GM23338 (cell line): ENCODE results near the gene MTA3. TPM values are rescaled to one million over a fixed set of nuclear protein-coding genes. Genes with fewer than 3 reads are reported as not detected.
A peak's percentile ranks its signal among the peaks of the same experiment; 100 is the strongest.

Experiments used
- ATAC-seq: fragments of 200-7000 bp; cut with Tn5 transposase; 3 replicates; pipeline ENCODE4 v1.9.1; 2020
- DNase-seq: peaks from one replicate; pipeline ENCODE4 v3.0.0-alpha.2; 2015; ENCODE audit warnings: low spot score
- H2AFZ ChIP-seq: fragments of 200-600 bp; sonication (generic); 2 replicates; pipeline ENCODE4 v1.8.0; 2016; ENCODE audit warnings: antibody characterized with exemption, mild to moderate bottlenecking, moderate library complexity
- H3F3A ChIP-seq: fragments of 200-600 bp; sonication (generic); replicated peaks from 2 replicates; pipeline ENCODE4 v1.8.0; 2017; ENCODE audit warnings: antibody characterized with exemption, mixed run types, low read depth
- H3K27ac ChIP-seq: fragments of 200-600 bp; sonication (generic); 2 replicates; pipeline ENCODE4 v1.6.1; 2016; ENCODE audit warnings: low read depth
- H3K27me3 ChIP-seq: fragments of 200-600 bp; sonication (generic); 2 replicates; pipeline ENCODE4 v1.8.0; 2016; ENCODE audit warnings: mild to moderate bottlenecking, mixed run types, moderate library complexity; ENCODE audit not compliant: insufficient read depth
- H3K36me3 ChIP-seq: fragments of 200-600 bp; sonication (generic); 2 replicates; pipeline ENCODE4 v1.8.0; 2016; ENCODE audit warnings: mild to moderate bottlenecking; ENCODE audit not compliant: insufficient read depth
- H3K4me1 ChIP-seq: fragments of 200-600 bp; sonication (generic); 2 replicates; pipeline ENCODE4 v1.8.0; 2016; ENCODE audit warnings: mild to moderate bottlenecking, moderate library complexity; ENCODE audit not compliant: insufficient read depth
- H3K4me2 ChIP-seq: fragments of 200-600 bp; sonication (generic); 2 replicates; pipeline ENCODE4 v1.7.1; 2017; ENCODE audit warnings: mixed run types
- H3K4me3 ChIP-seq: fragments of 200-600 bp; sonication (generic); 2 replicates; pipeline ENCODE4 v1.6.1; 2016; ENCODE audit warnings: mixed run types
- H3K79me2 ChIP-seq: fragments of 200-600 bp; sonication (generic); replicated peaks from 2 replicates; pipeline ENCODE4 v1.8.0; 2017; ENCODE audit warnings: mild to moderate bottlenecking; ENCODE audit not compliant: insufficient read depth
- H3K9me2 ChIP-seq: fragments of 200-600 bp; sonication (generic); 2 replicates; pipeline ENCODE4 v1.8.0; 2017; ENCODE audit not compliant: insufficient read depth
- H4K20me1 ChIP-seq: fragments of 200-600 bp; sonication (generic); replicated peaks from 2 replicates; pipeline ENCODE4 v1.8.0; 2017; ENCODE audit warnings: mild to moderate bottlenecking; ENCODE audit not compliant: insufficient read depth
- H3K27ac Mint-ChIP-seq: 2 replicates; pipeline ENCODE4 v1.8.0; 2020; ENCODE audit warnings: inconsistent platforms, mild to moderate bottlenecking, moderate library complexity, mixed read lengths
- H3K27me3 Mint-ChIP-seq: 3 replicates; pipeline ENCODE4 v1.8.0; 2022; ENCODE audit warnings: low read depth, mild to moderate bottlenecking, moderate library complexity, mixed read lengths, inconsistent platforms; ENCODE audit not compliant: insufficient read depth, poor library complexity
- H3K36me3 Mint-ChIP-seq: 3 replicates; pipeline ENCODE4 v1.8.0; 2021; ENCODE audit warnings: low read depth, mild to moderate bottlenecking, inconsistent platforms, moderate library complexity, mixed read lengths
- H3K4me1 Mint-ChIP-seq: 3 replicates; pipeline ENCODE4 v1.8.0; 2020; ENCODE audit warnings: mild to moderate bottlenecking, inconsistent platforms, mixed read lengths
- H3K4me3 Mint-ChIP-seq: 3 replicates; pipeline ENCODE4 v1.8.0; 2021; ENCODE audit warnings: moderate library complexity, mild to moderate bottlenecking, inconsistent platforms, mixed read lengths
- H3K9me3 Mint-ChIP-seq: 3 replicates; pipeline ENCODE4 v1.8.0; 2020; ENCODE audit warnings: moderate library complexity, mild to moderate bottlenecking, inconsistent platforms, mixed read lengths
- CREB1 ChIP-seq: fragments of 250-450 bp; sonication (Bioruptor Pico); IDR thresholded peaks from 2 replicates; pipeline ENCODE4 v1.5.0; 2020; ENCODE audit warnings: low read depth, mild to moderate bottlenecking, moderate library complexity
- EZH2 ChIP-seq: fragments of 200-600 bp; sonication (generic); IDR thresholded peaks from one replicate; pipeline ENCODE4 v1.8.0; 2017; ENCODE audit warnings: antibody characterized with exemption, mild to moderate bottlenecking, low read depth; ENCODE audit not compliant: unreplicated experiment
- EZH2phosphoT487 ChIP-seq: fragments of 200-600 bp; sonication (generic); IDR thresholded peaks from one replicate; pipeline ENCODE4 v1.8.1; 2018; ENCODE audit warnings: antibody characterized with exemption; ENCODE audit not compliant: unreplicated experiment
- JUNB ChIP-seq: IDR thresholded peaks from one replicate; pipeline ENCODE4 v1.6.1; 2016; ENCODE audit warnings: antibody characterized with exemption; ENCODE audit not compliant: unreplicated experiment
- NANOG ChIP-seq: IDR thresholded peaks from 2 replicates; pipeline ENCODE4 v1.6.1; 2016; ENCODE audit warnings: antibody characterized with exemption, borderline replicate concordance
- POLR2AphosphoS5 ChIP-seq: IDR thresholded peaks from 2 replicates; pipeline ENCODE4 v1.6.1; 2016; ENCODE audit warnings: antibody characterized with exemption, low read depth
- STAT1 ChIP-seq: IDR thresholded peaks from one replicate; pipeline ENCODE4 v1.6.1; 2016; ENCODE audit warnings: antibody characterized with exemption; ENCODE audit not compliant: unreplicated experiment
- ZNF114 ChIP-seq: fragments of 250-450 bp; sonication (Bioruptor Pico); IDR thresholded peaks from 2 replicates; pipeline ENCODE4 v1.5.0; 2020; ENCODE audit warnings: mild to moderate bottlenecking, moderate library complexity
- ZNF331 ChIP-seq: fragments of 250-450 bp; sonication (Bioruptor Pico); IDR thresholded peaks from 2 replicates; pipeline ENCODE4 v1.5.0; 2020; ENCODE audit warnings: low read depth, mild to moderate bottlenecking, moderate library complexity
- polyA plus RNA-seq: library from polyadenylated mRNA; unstranded; fragments of >200 nt; fragmentation: Nextera tagmentation; extraction: Ambion mirVana; gene quantifications from 2 replicates; pipeline ENCODE4 v1.2.1, GENCODE V29; 2016
- total RNA-seq: library from RNA; depleted of rRNA; stranded (reverse); fragments of >200 nt; shearing (Covaris generic); gene quantifications from 2 replicates; pipeline ENCODE4 v1.2.3, GENCODE V29; 2014
- TF ChIP-seq, protein P1 (sequence below): fragments of 250-450 bp; sonication (Bioruptor Pico); IDR thresholded peaks from 2 replicates; pipeline ENCODE4 v1.5.0; 2020; ENCODE audit warnings: mild to moderate bottlenecking, moderate library complexity
- TF ChIP-seq, protein P2 (sequence below), 2 experiments: fragments of 200-600 bp in 1 of 2; sonication (generic) in 1 of 2; conservative IDR thresholded peaks; 2 replicates each; pipeline versions ENCODE4 v1.5.1 to v1.6.1; 2016 to 2017; ENCODE audit warnings: antibody characterized with exemption in 2 of 2, low read depth in 2 of 2, mild to moderate bottlenecking in 2 of 2, moderate library complexity in 1 of 2
- TF ChIP-seq, protein P3 (sequence below): IDR thresholded peaks from one replicate; pipeline ENCODE4 v1.6.1; 2018; ENCODE audit warnings: antibody characterized with exemption; ENCODE audit not compliant: unreplicated experiment
- TF ChIP-seq, protein P4 (sequence below): IDR thresholded peaks from 2 replicates; pipeline ENCODE4 v1.6.1; 2016; ENCODE audit warnings: antibody characterized with exemption

MTA3 gene
- total and polyA plus RNA-seq, 2 experiments from 2014 or later = 162 to 208 TPM

DNA sequence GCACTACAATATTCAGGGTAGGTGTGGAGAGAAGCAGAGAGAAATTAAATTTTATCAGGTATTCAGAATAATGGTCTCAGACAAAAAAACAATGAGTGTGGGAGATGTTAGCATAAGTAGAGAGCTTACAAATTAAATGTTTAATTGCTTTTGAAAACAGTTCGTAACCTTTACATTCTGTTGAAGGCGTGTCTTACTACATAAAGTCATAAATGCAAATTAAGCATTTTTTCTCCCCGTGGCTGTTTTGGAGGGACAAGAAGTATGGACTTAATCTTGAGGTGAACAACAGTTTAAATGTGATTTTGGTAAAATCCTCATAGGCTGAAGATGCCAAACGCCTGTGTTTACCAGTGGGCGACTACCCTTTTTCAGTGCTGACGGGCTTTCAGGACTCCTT lies 139.7 kb downstream of the MTA3 start:
- Mint-ChIP-seq H3K36me3 (peaks cover 41% of the 10 kb centered on the region), H3K4me1 (peaks cover 26% of the 10 kb centered on the region), H3K9me3 (no peaks in the 10 kb centered on the region), H3K27me3 (peaks cover 8% of the 10 kb centered on the region), H3K4me3 (no peak overlapping the region), H3K27ac (peak overlapping the region; percentile 88)
- Histone ChIP-seq H3K9me2 (no peaks in the 10 kb centered on the region), H4K20me1 (no peaks in the 10 kb centered on the region), H2AFZ (no peak overlapping the region), H3K36me3 (no peaks in the 10 kb centered on the region; the same call in 1 of the 2 replicates), H3K4me1 (peaks cover 16% of the 10 kb centered on the region), H3K4me2 (no peak overlapping the region), H3K79me2 (0 out of 2 replicates have a peak, but pooled peaks cover 3% of the 10 kb centered on the region), H3K27me3 (no peaks in the 10 kb centered on the region), H3F3A (peaks cover 12% of the 10 kb centered on the region; the same call in 1 of the 2 replicates), H3K4me3 (no peak overlapping the region), H3K27ac (peak overlapping the region; percentile 1; the same call in 1 of the 2 replicates)
- DNase-seq = no peak
- no peak for ATAC-seq
- TF ChIP-seq NANOG = no peak
- TF ChIP-seq, protein P1, sequence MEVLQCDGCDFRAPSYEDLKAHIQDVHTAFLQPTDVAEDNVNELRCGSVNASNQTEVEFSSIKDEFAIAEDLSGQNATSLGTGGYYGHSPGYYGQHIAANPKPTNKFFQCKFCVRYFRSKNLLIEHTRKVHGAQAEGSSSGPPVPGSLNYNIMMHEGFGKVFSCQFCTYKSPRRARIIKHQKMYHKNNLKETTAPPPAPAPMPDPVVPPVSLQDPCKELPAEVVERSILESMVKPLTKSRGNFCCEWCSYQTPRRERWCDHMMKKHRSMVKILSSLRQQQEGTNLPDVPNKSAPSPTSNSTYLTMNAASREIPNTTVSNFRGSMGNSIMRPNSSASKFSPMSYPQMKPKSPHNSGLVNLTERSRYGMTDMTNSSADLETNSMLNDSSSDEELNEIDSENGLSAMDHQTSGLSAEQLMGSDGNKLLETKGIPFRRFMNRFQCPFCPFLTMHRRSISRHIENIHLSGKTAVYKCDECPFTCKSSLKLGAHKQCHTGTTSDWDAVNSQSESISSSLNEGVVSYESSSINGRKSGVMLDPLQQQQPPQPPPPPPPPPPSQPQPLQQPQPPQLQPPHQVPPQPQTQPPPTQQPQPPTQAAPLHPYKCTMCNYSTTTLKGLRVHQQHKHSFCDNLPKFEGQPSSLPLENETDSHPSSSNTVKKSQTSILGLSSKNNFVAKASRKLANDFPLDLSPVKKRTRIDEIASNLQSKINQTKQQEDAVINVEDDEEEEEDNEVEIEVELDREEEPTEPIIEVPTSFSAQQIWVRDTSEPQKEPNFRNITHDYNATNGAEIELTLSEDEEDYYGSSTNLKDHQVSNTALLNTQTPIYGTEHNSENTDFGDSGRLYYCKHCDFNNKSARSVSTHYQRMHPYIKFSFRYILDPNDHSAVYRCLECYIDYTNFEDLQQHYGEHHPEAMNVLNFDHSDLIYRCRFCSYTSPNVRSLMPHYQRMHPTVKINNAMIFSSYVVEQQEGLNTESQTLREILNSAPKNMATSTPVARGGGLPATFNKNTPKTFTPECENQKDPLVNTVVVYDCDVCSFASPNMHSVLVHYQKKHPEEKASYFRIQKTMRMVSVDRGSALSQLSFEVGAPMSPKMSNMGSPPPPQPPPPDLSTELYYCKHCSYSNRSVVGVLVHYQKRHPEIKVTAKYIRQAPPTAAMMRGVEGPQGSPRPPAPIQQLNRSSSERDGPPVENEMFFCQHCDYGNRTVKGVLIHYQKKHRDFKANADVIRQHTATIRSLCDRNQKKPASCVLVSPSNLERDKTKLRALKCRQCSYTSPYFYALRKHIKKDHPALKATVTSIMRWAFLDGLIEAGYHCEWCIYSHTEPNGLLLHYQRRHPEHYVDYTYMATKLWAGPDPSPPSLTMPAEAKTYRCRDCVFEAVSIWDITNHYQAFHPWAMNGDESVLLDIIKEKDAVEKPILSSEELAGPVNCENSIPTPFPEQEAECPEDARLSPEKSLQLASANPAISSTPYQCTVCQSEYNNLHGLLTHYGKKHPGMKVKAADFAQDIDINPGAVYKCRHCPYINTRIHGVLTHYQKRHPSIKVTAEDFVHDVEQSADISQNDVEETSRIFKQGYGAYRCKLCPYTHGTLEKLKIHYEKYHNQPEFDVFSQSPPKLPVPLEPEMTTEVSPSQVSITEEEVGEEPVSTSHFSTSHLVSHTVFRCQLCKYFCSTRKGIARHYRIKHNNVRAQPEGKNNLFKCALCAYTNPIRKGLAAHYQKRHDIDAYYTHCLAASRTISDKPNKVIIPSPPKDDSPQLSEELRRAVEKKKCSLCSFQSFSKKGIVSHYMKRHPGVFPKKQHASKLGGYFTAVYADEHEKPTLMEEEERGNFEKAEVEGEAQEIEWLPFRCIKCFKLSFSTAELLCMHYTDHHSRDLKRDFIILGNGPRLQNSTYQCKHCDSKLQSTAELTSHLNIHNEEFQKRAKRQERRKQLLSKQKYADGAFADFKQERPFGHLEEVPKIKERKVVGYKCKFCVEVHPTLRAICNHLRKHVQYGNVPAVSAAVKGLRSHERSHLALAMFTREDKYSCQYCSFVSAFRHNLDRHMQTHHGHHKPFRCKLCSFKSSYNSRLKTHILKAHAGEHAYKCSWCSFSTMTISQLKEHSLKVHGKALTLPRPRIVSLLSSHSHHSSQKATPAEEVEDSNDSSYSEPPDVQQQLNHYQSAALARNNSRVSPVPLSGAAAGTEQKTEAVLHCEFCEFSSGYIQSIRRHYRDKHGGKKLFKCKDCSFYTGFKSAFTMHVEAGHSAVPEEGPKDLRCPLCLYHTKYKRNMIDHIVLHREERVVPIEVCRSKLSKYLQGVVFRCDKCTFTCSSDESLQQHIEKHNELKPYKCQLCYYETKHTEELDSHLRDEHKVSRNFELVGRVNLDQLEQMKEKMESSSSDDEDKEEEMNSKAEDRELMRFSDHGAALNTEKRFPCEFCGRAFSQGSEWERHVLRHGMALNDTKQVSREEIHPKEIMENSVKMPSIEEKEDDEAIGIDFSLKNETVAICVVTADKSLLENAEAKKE = no peak
- TF ChIP-seq EZH2 = no peak
- no peak for TF ChIP-seq JUNB
- TF ChIP-seq, protein P2, sequence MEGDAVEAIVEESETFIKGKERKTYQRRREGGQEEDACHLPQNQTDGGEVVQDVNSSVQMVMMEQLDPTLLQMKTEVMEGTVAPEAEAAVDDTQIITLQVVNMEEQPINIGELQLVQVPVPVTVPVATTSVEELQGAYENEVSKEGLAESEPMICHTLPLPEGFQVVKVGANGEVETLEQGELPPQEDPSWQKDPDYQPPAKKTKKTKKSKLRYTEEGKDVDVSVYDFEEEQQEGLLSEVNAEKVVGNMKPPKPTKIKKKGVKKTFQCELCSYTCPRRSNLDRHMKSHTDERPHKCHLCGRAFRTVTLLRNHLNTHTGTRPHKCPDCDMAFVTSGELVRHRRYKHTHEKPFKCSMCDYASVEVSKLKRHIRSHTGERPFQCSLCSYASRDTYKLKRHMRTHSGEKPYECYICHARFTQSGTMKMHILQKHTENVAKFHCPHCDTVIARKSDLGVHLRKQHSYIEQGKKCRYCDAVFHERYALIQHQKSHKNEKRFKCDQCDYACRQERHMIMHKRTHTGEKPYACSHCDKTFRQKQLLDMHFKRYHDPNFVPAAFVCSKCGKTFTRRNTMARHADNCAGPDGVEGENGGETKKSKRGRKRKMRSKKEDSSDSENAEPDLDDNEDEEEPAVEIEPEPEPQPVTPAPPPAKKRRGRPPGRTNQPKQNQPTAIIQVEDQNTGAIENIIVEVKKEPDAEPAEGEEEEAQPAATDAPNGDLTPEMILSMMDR (conservative IDR thresholded peaks at IDR 0.05; ENCODE audit: low read depth in 2 of 2) = no peak
- TF ChIP-seq, protein P3, sequence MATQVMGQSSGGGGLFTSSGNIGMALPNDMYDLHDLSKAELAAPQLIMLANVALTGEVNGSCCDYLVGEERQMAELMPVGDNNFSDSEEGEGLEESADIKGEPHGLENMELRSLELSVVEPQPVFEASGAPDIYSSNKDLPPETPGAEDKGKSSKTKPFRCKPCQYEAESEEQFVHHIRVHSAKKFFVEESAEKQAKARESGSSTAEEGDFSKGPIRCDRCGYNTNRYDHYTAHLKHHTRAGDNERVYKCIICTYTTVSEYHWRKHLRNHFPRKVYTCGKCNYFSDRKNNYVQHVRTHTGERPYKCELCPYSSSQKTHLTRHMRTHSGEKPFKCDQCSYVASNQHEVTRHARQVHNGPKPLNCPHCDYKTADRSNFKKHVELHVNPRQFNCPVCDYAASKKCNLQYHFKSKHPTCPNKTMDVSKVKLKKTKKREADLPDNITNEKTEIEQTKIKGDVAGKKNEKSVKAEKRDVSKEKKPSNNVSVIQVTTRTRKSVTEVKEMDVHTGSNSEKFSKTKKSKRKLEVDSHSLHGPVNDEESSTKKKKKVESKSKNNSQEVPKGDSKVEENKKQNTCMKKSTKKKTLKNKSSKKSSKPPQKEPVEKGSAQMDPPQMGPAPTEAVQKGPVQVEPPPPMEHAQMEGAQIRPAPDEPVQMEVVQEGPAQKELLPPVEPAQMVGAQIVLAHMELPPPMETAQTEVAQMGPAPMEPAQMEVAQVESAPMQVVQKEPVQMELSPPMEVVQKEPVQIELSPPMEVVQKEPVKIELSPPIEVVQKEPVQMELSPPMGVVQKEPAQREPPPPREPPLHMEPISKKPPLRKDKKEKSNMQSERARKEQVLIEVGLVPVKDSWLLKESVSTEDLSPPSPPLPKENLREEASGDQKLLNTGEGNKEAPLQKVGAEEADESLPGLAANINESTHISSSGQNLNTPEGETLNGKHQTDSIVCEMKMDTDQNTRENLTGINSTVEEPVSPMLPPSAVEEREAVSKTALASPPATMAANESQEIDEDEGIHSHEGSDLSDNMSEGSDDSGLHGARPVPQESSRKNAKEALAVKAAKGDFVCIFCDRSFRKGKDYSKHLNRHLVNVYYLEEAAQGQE = no peak
- TF ChIP-seq STAT1 = no peak
- TF ChIP-seq CREB1 (CRISPR knock-in tag) = no peak
- TF ChIP-seq EZH2phosphoT487 = no peak
- TF ChIP-seq POLR2AphosphoS5 = no peak
- TF ChIP-seq ZNF331 (CRISPR knock-in tag) = no peak
- TF ChIP-seq, protein P4, sequence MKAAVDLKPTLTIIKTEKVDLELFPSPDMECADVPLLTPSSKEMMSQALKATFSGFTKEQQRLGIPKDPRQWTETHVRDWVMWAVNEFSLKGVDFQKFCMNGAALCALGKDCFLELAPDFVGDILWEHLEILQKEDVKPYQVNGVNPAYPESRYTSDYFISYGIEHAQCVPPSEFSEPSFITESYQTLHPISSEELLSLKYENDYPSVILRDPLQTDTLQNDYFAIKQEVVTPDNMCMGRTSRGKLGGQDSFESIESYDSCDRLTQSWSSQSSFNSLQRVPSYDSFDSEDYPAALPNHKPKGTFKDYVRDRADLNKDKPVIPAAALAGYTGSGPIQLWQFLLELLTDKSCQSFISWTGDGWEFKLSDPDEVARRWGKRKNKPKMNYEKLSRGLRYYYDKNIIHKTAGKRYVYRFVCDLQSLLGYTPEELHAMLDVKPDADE = no peak
- TF ChIP-seq ZNF114 = no peak
